HG03432 (cell line): ENCODE results near the gene SULT2A1.
"Not testable (repeated sequence)": the region's sequence is repeated elsewhere in the genome, so short reads cannot be mapped to it uniquely, and the experiment has no call there.

Source experiments
- ATAC-seq: cut with Tn5 transposase; IDR thresholded peaks from one replicate; pipeline ENCODE4 v1.9.1; 2021; ENCODE audit warnings: mild to moderate bottlenecking, moderate library complexity; ENCODE audit not compliant: unreplicated experiment

SULT2A1 gene

GRCh38 chr19:47860602-47861297 lies 25.4 kb downstream of the SULT2A1 start:
- ATAC-seq = no peak

GRCh38 chr19:47859838-47860237 lies 26.3 kb downstream of the SULT2A1 start:
- not testable (repeated sequence) for ATAC-seq

- ATAC-seq = not testable (repeated sequence)
These were observed 27.3 kb downstream of the SULT2A1 start, which contains the start of gene TPRX2 for GRCh38 chr19:47858646-47859285. TPRX2 (plus strand) TSS chr19:47859235; CDS start chr19:47859247, 12 bp downstream.

- ATAC-seq = not testable (repeated sequence)
These were observed 27.9 kb downstream of the SULT2A1 start for GRCh38 chr19:47858231-47858630.

- no peak for ATAC-seq
These were observed 31.7 kb downstream of the SULT2A1 start for GRCh38 chr19:47854459-47854858.

GRCh38 chr19:47853003-47853402 lies 33.1 kb downstream of the SULT2A1 start:
- no peak for ATAC-seq

GRCh38 chr19:47848823-47849473 lies 37.2 kb downstream of the SULT2A1 start:
- no peak for ATAC-seq

GRCh38 chr19:47848425-47848822 lies 37.7 kb downstream of the SULT2A1 start:
- ATAC-seq = no peak

GRCh38 chr19:47842941-47843340 lies 43.2 kb downstream of the SULT2A1 start:
- no peak for ATAC-seq

GRCh38 chr19:47839913-47840312 lies 46.2 kb downstream of the SULT2A1 start:
- ATAC-seq = no peak

GRCh38 chr19:47839411-47839810 lies 46.7 kb downstream of the SULT2A1 start:
- no peak for ATAC-seq

- ATAC-seq = no peak
These were observed 50.1 kb downstream of the SULT2A1 start for GRCh38 chr19:47836038-47836437.

GRCh38 chr19:47832723-47833122 lies 53.4 kb downstream of the SULT2A1 start:
- ATAC-seq = no peak

- ATAC-seq = no peak
These were observed 59.3 kb downstream of the SULT2A1 start for GRCh38 chr19:47826800-47827199.

GRCh38 chr19:47824396-47824795 lies 61.7 kb downstream of the SULT2A1 start:
- ATAC-seq = no peak

GRCh38 chr19:47821460-47822020 lies 64.6 kb downstream of the SULT2A1 start, which contains the start of gene CRX:
CRX (plus strand) TSS chr19:47821937; CDS start chr19:47834444, 12,507 bp downstream.
- no peak for ATAC-seq
